Activated CD4-positive, alpha-beta T cell treated with anti-CD3 and anti-CD28 coated beads for 4 hours (primary cell): ENCODE measurements around the gene AP4S1.

Experiments
- DNase-seq, 2 donors: peaks; one replicate each; pipeline ENCODE4 v3.0.0-alpha.2; 2020

AP4S1 gene

DNA sequence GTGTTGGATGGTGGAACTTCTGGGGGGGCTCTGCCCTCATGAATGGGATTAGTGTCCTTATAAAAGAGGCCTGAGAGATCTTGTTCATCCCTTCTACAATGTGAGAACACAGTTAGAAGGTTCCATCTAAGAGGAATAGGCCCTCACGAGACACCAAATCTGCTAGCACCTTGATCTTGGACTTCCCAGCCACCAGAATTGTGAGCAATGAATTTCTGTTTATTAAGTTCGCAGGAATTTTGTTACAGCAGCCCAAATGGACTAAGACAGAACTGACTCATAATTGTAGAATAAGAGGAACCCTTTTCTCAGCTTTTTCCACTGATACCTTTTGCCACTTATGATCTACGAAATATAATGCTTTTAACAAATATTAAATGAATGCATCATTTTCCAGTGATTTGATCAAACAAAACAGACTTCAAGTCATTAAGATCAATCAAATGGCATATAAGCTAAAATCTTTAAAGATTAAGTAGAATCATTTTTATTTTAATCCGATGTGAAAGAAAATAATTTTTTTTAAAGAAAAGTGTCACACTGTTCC lies 113.9 kb downstream of the AP4S1 start:
- no peak for DNase-seq

DNA sequence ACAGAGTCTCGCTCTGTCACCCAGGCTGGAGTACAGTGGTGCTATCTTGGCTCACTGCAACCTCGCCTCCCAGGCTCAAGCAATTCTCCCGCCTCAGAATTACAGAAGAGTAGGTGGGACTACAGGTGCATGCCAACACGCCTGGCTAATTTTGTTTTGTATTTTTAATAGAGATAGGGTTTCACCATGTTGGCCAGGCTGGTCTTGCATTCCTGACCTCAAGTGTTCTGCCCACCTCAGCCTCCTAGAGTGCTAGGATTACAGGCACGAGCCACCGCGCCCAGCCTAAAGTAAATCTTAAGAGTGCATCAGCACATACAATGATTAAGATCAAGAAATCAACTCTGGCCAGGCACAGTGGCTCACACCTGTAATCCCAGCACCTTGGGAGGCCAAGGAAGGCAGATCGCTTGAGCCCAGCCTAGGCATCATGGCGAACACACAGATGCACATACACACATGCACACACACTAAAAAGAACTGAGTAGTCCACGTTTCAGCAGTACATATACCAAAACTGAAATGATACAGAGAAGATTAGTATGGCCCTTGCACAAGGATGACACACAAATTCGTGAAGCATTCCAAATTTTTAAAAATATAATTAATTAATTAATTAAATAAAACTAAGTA lies 117.1 kb downstream of the AP4S1 start:
- no peak for DNase-seq
